ENCODE data around the gene MTM1. TPM values are rescaled to one million over a fixed set of nuclear protein-coding genes. Genes with fewer than 3 reads are reported as not detected.
A peak's percentile ranks its signal among the peaks of the same experiment; 100 is the strongest.

Gene MTM1
- 10 to 100 TPM; 21.0 to 28.1 TPM for total RNA-seq

DNA sequence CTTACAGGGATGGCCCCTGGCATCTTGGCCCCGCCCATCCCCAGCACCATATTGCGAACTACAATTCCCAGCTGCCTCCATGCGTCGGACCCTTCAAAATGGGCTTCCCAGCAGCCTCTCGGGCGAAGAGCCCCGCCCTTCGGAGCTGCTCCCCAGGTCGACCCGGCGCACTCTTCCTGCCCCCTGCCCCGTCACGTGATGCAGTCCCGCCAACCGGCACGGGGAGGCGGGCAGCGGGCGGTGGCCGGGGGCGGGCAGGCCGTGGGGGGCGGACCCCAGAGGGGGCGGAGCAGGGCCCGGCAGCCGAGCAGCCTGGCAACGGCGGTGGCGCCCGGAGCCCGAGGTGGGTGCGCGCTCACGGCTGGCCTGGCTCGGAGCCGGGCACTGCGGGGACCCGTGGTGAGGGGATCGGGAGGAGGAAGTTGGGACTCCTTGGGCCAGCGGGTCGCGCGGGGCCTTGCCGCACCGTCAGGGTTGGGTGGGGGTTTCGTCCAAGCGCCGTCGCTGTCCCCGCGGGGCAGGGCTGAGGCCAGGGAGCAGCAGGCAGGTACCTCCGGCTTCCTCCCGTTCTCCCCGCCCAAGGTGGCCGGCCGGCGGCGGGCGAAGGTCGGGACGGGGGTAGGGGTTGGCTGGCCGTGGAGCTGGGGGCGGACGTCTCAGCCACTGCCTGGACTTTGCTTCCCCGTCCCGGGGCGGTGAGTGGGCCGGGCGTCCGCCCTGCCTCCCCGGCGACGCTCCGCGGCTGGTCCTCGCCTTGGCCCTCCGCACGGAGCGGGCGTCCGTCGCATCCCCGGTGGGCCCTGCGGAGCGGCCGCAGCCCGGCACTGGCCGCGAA is at the start of gene MTM1:
Gene MTM1 (plus strand): TSS at position 302 of the 835 bp plus-strand sequence. CDS start 23,994 bp downstream, outside the sequence.
- DNase-seq (ENCODE audit: low spot score in 2 of 2) (peak; percentile 86 to 90), ATAC-seq (peak; percentile 88 to 93)
- Mint-ChIP-seq H3K9me3 (no peaks in the 10 kb centered on the region), H3K36me3 (peaks cover 0 to 4% of the 10 kb centered on the region in 2 donors), H3K27ac (peak within 1 kb of the TSS; percentile 81 to 84)

DNA sequence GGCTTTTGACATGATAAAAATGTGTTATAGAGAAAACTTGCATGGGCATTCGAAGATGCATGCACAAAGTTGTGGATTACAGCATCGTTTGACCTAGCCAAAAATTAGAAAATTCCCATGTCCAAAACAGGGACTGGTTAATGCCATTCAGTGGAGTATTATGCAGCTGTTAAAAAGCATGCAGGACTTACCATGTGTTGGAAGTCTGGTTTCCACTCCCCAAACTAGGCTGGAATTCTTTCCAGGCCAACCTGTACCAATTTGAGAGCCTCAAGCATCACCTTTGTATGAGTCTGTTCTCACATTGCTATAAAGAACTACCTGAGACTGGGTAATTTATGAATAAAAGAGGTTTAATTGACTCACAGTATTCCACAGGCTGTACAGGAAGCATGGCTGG is 45.9 kb upstream of the MTM1 start:
- ATAC-seq = no peak
- Mint-ChIP-seq H3K9me3 (no peaks in the 10 kb centered on the region), H3K36me3 (no peaks in the 10 kb centered on the region), H3K27ac (no peak overlapping the region)
- no peak for DNase-seq (ENCODE audit: low spot score in 2 of 2)

DNA sequence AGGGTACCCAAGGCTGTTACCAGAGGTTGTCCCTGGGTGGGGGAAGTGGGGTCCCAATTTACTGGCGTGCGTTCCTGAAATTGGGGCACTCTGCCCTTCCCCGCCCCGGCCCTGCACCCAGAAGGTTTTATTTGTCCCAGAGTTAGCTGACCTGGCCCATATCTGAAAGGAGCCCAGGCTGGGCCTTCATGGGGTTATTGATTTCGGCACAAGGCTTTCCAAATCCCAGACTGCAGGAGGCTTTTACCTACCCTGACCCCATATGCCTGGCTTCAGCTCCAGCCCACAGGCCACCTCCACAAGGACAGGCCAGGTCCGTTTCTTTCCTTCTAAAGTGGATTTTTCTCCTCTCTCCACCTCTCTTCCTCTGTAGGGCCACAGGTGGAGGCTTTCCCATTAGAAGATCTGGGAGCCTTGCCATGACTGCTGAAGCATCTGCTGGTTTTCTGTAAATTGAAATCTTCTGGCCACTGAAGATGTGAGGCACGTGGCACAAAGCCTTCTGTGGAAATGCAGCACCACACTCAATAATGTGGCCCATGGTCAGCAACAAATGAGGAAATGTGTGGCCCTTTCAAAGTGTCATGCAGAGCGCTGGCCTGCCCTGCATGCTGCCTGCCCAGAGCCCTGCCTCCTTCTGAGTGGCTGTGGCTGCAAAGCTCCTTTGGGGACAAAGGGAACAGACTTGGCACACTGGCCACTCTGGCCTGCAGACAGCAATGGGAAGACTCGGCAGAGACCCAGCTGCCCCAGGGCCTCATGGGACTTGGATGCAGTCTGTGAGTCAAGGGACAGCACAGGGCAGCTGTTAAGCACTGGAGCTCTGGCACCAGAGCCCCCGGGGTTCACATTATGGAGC is 43.1 kb upstream of the MTM1 start:
- no peaks in the 10 kb centered on the region for H3K36me3 Mint-ChIP-seq
- no peaks in the 10 kb centered on the region for H3K9me3 Mint-ChIP-seq
- DNase-seq (ENCODE audit: low spot score in 2 of 2) (no peak), ATAC-seq (no peak)
- H3K27ac Mint-ChIP-seq = no peak overlapping the region

DNA sequence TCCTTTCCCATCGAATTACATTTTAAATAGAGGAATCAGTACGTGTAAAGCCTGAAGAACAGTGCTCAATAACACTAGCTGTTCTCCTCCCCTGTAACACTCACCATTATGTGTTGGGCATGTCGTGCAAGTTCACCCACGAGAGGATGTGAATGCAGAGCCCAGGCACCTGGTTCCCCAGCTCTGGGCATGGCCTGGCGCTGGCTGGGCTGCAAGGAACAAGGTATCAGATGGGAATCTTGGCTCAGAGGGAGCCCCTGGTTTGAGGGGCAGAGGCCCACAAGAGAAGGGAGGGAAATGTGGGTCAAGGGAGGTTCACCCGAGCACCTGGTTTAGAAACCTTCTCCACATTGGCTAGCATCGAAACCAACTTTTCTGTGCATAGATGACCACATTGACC is 41.7 kb upstream of the MTM1 start:
- H3K27ac Mint-ChIP-seq = no peak overlapping the region
- H3K36me3 Mint-ChIP-seq = no peaks in the 10 kb centered on the region
- DNase-seq (ENCODE audit: low spot score in 2 of 2) (no peak), ATAC-seq (no peak)
- no peaks in the 10 kb centered on the region for H3K9me3 Mint-ChIP-seq

DNA sequence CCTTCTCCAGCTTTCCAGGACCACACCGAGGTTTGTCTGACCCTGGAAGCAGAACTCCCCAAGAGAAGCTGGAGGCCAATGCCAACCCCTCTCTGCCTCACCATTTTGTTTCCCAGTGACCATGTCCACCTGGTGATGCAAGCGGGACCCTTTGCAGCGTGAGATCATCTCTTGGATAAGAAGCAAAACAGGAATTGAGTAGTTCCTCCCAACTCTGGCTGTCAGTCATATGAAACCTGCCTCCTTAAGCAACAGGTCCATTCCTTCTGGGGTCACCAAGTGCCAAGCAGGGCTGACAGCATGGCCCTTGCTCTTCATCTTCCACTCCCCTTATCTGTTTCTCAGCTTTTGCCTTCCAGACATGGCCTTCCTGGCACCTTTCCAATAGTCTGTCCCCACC is 41.3 kb upstream of the MTM1 start:
- Mint-ChIP-seq H3K27ac (no peak overlapping the region), H3K9me3 (no peaks in the 10 kb centered on the region), H3K36me3 (no peaks in the 10 kb centered on the region)
- no peak for DNase-seq (ENCODE audit: low spot score in 2 of 2)
- no peak for ATAC-seq

DNA sequence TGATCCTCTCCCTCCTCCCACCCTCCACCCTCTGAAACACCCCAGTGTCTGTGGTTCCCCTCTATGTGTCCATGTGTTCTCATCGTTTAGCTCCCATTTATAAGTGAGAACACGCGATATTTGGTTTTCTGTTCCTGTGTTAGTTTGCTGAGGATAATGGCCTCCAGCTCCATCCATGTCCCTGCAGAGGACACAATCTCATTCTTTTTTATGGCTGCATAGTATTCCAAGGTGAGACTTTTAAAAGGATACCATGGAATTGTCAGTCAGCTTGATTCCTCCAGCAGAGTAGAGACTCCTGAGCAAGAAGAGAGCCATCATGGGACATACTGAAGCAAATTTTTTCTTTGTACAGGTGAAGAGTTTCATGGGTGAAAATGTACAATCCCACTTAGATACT is 38.8 kb upstream of the MTM1 start:
- Mint-ChIP-seq H3K27ac (no peak overlapping the region), H3K36me3 (peaks cover 12% of the 10 kb centered on the region in 2 donors), H3K9me3 (peaks cover 11% of the 10 kb centered on the region in 2 donors)
- no peak for DNase-seq (ENCODE audit: low spot score in 2 of 2)
- no peak for ATAC-seq

DNA sequence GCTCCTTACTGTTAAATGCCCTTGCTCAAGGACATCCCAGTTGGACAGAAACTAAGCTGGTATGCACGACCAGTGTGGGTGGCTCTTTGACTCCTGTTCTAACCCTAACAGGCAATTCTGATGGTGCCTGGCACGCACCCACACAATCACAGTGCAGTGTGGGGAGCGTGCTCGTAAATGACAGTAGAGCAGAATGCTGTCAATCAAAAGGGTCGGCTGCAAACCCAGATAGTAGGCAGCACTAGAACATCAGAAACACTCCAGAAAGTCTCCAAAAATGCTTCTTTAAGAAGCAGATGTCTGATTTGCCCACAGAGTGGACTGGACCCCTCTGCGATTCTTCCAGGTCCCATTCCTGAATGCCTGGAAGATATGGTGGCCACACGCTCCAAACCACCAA is 37.6 kb upstream of the MTM1 start:
- ATAC-seq (no peak), DNase-seq (ENCODE audit: low spot score in 2 of 2) (no peak)
- H3K36me3 Mint-ChIP-seq = peaks cover 12% of the 10 kb centered on the region in 2 donors
- H3K9me3 Mint-ChIP-seq = peaks cover 11 to 18% of the 10 kb centered on the region in 2 donors
- H3K27ac Mint-ChIP-seq = no peak overlapping the region

DNA sequence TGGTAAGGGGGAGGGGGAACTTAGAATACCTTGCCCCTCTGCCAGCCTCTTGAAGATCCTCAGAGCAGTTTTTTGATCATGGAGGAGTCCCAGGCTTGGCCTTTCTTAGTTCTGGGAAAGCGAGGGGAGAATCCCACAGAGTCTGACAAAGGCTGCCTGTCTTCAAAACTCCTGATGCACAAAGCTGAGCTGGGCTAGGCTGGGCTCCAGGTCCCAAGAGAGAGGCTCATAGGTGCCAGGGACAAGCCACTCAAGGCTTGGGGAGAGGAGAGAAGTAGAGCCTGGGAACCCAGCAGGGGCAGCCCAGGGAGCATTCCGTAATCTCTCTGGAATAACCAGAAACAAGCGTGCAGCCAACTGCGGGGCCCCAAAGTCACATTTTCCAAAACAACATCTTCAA is 37.0 kb upstream of the MTM1 start:
- no peak for ATAC-seq
- H3K27ac Mint-ChIP-seq = no peak overlapping the region

DNA sequence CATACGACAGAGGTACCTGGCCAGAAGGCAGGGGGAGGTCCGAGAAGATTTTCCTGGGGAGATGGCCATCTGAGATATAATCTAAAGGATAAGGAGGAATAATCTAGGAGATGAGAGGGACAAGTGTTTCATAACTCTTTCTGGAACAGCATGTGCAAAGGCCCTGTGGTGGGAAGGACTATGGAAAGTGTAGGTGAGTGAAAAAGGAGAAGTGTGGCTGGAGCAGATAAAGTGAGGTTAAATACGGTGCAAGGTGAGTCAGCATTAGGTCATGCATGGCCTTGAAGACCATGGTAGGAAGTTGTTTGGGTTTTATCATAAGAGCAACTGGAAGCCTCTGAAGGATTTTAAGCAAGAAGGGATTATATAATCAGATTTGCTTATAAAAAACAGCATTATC is 34.6 kb upstream of the MTM1 start:
- Mint-ChIP-seq H3K36me3 (peaks cover 12 to 20% of the 10 kb centered on the region in 2 donors), H3K9me3 (peaks cover 11 to 24% of the 10 kb centered on the region in 2 donors), H3K27ac (no peak overlapping the region)
- DNase-seq (ENCODE audit: low spot score in 2 of 2) (no peak), ATAC-seq (no peak)

More for the DNA sequence above, 37.0 kb upstream of the MTM1 start:
- Mint-ChIP-seq H3K36me3 (peaks cover 12 to 19% of the 10 kb centered on the region in 2 donors), H3K9me3 (peaks cover 11 to 24% of the 10 kb centered on the region in 2 donors)
- no peak for DNase-seq (ENCODE audit: low spot score in 2 of 2)

DNA sequence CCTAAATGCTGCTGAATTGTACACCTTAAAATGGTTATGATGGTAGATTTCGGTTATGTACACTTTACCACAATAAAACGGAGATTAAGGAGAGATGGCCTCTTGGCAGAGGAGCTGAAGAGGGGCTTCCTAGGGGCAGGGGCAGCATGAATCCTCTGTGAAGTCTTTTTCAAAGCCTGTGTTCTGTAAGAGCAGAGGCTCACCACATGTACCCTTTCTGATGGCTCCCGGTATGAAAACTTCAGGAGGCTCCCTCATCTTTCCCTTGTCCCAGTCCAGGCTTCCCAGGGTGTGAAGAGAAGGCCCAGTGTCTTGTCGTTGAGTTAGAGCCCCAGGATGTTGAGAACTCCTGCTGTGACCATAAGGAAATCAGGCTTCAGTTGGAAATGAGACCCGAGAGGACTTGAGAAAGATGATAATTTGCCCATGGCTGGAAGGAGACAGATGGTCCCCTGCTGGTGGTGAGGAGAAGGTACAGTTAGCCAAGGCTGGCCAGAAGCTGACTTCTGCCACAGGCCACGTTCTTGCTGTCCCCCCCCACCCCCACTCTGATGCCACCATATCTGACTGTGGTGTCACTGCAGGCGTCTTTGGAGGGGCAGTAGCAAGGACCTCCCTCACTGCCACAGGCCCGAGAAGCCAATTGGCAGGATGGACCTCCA is 31.8 kb upstream of the MTM1 start:
- DNase-seq (ENCODE audit: low spot score in 2 of 2) = no peak
- ATAC-seq = no peak
- peaks cover 12 to 20% of the 10 kb centered on the region in 2 donors for H3K36me3 Mint-ChIP-seq
- peaks cover 11 to 24% of the 10 kb centered on the region in 2 donors for H3K9me3 Mint-ChIP-seq
- no peak overlapping the region for H3K27ac Mint-ChIP-seq

DNA sequence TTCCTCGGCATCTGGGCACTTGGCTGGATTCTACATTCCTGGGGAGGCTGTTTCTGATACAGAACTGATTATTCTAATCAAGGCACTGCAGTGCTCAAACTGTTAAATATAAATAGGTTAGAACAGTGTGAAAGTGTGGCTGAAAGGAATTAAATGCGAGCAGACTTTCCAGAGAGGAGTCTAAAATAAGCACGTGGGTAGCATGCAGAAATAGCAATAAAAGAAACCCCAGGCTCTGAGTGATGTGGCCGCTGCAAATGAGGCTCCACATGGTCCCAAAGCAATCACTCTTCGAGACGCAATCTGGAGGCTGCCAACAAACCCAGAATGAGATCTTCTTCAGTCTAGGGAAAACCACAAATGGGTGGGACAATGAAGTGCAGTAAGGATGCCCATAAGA is 30.6 kb upstream of the MTM1 start:
- peaks cover 11 to 24% of the 10 kb centered on the region in 2 donors for H3K9me3 Mint-ChIP-seq
- peaks cover 12 to 20% of the 10 kb centered on the region in 2 donors for H3K36me3 Mint-ChIP-seq
- H3K27ac Mint-ChIP-seq = no peak overlapping the region
- DNase-seq (ENCODE audit: low spot score in 2 of 2) = no peak
- ATAC-seq = no peak

DNA sequence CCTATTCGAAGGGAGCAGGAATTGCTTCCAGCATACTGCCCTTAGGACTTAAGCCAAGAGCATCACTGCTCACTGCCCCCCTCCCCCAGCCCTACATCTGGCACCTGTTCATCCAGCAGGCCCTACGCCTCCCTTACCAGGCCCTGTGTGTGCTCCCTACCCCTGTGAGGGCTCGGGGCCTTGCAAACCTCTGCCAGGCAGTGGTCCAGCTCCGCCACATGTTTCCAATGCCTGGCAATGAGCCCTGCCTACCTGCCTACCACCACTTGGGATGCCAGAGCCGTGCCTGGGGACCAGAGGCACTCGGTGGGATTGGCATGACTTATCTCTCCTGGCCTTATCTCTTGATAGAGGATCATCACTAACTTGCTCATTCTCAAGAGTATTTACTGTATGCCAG is 27.5 kb upstream of the MTM1 start:
- Mint-ChIP-seq H3K36me3 (peaks cover 0 to 6% of the 10 kb centered on the region in 2 donors), H3K9me3 (peaks cover 0 to 5% of the 10 kb centered on the region in 2 donors), H3K27ac (no peak overlapping the region)
- no peak for DNase-seq (ENCODE audit: low spot score in 2 of 2)
- no peak for ATAC-seq

DNA sequence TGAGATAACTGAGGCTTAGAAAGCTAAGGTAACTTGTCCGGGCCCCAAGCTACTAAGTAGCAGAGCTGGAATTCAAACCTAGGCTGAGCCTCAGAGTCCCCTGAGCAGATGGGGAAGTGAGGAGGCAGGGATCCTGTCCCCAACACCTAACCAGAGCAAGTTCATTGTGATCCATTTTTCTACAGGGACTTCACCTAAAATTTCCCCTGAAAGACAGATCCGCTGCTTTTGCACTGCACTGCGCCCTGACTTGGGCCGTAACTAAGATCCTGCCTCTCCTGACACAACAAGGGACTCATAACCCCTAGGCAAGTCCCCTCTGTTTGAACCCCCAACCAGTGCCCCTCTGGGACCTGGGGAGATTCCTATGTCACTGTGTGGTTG is 25.6 kb upstream of the MTM1 start:
- Mint-ChIP-seq H3K36me3 (no peaks in the 10 kb centered on the region), H3K9me3 (no peaks in the 10 kb centered on the region), H3K27ac (no peak overlapping the region)
- ATAC-seq = no peak
- no peak for DNase-seq (ENCODE audit: low spot score in 2 of 2)

DNA sequence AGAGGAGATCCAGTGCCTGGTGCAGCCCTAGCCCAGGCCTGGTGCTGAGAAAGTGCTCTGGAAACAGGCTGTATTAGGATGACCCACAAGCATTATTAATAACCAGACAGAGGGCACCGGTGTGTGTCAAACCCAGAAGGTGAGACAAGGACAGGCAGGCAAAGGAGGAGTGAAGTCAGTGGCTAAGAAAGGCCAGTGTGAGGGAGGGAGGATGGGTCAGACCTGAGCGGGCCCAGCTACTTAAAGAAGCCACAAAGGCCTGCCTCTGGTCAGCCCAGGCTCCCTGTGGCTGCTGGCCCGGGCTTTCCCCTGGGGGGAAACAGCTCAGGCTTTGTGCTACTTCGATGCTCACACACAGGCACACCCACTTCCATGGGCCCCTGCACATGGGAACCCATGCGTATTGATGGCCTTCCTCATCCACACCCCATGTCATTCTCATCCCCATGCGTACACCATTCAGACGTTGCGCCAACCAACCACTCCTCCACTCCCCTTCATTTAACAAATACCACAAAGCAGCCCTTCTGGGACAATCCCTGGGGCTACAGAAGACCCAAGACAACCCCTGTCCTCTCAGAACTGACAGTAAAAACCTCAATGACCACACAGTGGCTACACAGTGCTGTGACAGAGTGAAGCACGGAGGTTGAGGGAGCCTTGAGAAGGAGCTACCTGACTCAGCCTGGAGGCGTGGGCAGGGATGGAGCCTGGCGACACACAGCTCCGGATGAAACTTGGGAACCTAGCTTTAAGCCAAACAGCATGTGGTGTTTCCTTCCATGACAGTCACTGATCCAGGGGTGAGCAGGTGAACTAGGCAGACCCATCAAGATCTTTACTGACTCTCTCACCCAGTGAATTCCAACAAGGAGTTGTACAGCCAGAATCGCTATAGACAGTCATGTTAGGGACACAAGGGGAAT is 24.9 kb upstream of the MTM1 start:
- DNase-seq (ENCODE audit: low spot score in 2 of 2) (peak in 1 of 2 donors; percentile 56), ATAC-seq (peak in 1 of 2 donors; percentile 57)
- Mint-ChIP-seq H3K36me3 (no peaks in the 10 kb centered on the region), H3K9me3 (no peaks in the 10 kb centered on the region), H3K27ac (no peak overlapping the region)

DNA sequence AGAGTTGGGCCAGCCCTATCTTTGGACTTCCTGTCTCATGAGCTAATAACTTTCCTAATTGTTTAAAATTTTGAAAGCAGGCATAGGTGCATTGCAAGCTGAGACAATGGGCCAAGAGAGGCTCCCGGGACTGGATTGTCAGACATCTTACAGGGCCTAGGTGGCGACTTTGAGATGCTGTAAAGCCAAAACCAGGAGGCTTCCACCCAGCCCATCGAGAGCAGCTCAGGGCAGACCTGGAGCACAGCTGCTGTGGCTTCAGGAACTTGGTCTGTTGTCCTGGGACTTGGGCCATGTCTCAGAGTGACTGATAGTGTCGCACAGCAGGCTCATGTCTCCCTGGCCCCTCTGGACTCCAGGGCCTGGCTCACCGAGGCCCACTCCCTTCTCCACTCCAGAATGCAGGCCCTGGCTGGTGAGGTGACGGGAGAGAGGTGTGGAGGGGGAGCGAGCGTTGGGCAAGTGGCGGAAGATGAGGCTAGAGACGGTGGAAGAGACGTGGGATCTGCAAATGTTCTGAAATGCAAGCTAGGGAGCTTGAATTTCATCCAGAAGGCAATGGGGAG is 24.1 kb upstream of the MTM1 start:
- H3K27ac Mint-ChIP-seq = no peak overlapping the region

More for the DNA sequence above, 24.1 kb upstream of the MTM1 start:
- no peaks in the 10 kb centered on the region for H3K36me3 Mint-ChIP-seq
- ATAC-seq (no peak), DNase-seq (ENCODE audit: low spot score in 2 of 2) (no peak)
- no peaks in the 10 kb centered on the region for H3K9me3 Mint-ChIP-seq
